ENCODE results near the gene RSRC1.
"Not testable (repeated sequence)": the region's sequence is repeated elsewhere in the genome, so short reads cannot be mapped to it uniquely, and the experiment has no call there.

The RSRC1 gene

GRCh38 chr3:158333736-158334135 lies 223.8 kb downstream of the RSRC1 start:
- no peak for DNase-seq

- DNase-seq = no peak
These were observed 227.2 kb downstream of the RSRC1 start for GRCh38 chr3:158337110-158337509.

- no peak for DNase-seq
These were observed 229.7 kb downstream of the RSRC1 start for GRCh38 chr3:158339638-158340037.

- not testable (repeated sequence) for DNase-seq
These were observed 231.1 kb downstream of the RSRC1 start for GRCh38 chr3:158340951-158341350.

- no peak for DNase-seq
These were observed 238.1 kb downstream of the RSRC1 start for GRCh38 chr3:158347966-158348365.

DNA sequence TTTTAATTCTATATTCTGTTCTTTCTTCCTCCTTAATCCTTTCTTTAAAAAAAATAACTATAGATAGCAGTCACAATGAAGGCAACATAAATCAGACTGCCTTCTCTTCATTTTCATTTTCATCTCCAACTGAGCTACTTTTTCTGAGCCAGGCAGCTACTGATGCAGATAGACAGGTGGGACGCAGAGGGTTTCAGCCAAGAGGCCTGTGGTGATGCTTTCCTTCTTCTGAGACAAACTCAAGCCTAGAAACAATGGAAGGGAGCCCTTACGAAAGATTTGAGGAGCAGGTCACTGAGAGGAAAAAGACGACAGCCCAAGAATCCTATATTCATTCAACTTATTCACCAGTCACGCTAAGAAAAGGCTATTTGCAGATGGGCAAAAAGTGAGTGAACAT lies 241.1 kb downstream of the RSRC1 start:
- no peak for DNase-seq

DNA sequence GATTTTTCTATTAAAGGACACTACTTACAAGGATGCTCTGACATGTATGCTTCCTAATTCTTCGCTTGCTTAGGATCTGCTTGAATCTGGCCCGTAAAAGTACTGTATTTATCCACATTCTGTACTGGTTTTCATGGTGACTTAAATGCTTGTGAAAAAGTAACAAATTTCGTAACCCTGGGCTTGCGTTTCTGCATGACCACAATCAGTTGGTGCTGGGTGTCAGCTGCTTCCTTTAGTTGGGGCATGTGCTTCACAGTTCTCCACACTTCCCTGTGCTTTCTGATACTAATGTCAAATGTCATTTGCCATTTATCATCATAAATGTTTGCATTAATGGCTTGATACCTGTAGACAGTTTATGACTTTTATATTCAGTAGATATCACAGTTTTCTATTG lies 242.7 kb downstream of the RSRC1 start:
- DNase-seq = no peak

DNA sequence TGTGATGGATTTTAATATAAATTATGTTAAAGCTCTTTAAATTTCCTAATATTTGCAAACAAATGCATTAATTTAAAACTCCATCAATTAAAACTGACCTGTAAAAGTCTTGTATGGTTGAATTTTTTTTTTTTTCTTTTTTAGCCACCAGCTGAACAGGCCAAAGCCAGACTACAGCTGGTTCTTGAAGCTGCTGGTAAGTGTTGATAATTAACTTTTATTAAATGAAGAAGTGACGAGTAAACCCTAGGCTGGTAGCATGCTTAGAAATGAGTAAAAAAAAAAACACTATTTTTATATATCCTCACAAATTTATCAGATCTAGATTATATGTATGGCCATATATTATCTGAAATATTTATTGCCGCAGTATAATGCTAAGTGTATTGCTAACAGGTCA lies 244.8 kb downstream of the RSRC1 start:
- DNase-seq = no peak

DNA sequence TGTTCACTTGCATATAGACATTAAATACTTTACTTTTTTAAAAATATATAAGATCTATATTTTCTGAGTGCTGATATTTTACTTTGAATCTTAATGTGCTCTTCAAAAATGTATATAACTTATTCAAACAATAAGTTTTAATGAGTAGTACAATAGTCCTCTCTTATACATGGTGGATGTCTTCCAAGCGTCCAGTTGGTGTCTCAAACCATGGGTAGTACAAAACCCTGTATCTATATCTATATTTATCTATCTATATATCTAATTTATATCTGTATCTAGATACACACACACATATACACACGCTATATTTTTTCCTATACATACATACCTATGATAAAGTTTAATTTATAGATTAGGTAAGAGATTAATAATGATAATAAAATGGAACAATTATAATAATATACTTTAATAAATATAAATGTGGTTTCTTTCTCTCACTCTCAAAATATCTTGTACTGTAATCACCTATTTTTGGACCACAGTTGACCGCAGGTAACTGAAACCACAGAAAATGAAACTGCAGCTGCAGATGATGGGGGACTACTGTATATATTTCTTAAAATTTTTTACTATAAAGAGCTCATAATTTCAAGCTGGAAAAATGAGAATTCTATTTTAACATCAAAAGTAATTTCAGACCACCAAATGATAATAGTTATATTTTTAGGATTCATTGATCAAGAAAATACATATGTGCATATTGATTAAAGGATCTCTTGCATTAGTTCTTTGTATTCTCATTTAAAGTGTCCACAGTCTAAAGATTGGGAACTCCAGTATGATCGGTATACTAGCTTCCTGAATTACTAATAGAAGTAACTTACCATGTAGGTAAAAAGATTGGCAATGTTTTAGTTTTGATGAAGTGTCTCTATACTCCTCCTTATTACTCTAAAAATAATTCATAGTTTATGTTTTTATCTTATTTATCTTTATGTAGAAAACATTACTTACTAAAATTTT lies 246.0 kb downstream of the RSRC1 start:
- DNase-seq = no peak

DNA sequence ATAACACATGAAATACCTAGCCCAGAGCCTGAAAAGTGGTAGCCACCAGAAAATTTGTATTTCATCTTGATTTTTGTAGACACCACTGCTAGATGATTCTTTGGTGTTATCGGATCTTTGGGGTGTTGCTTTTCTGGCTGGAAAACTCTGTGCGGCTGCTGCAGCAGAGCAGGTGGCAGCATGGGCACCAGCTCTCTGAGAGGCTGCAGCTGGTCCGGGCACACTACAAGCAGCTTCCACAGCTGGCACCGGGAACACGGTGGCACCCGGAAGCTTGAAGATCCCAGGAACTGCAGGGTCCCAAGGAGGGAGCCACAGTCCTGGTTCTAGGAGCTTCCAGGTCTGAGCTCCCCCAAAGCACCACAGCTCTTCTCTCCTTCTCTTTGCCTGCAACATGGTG lies 249.4 kb downstream of the RSRC1 start:
- no peak for DNase-seq

GRCh38 chr3:158360756-158361448 lies 251.0 kb downstream of the RSRC1 start:
- DNase-seq = no peak

DNA sequence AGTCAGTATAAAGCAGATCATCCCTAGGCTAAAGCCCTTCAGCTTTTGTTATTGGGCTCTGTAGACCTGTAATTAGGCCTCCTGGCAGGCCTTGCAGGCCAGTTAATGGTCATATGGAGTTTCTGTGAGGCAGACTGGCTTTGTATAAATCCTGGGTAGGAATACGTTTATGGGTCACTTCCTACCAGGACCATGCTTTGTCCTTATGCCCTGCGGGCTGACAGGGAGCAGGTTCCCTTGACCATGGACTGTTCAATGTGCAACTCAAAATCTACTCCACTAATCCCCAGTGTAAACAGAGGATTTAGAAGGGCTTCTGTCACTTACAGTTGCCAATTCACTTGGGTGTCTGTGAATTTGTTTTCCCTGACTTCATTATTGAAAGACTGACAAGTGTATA lies 258.4 kb downstream of the RSRC1 start:
- no peak for DNase-seq

GRCh38 chr3:158369279-158369678 lies 259.4 kb downstream of the RSRC1 start:
- no peak for DNase-seq

GRCh38 chr3:158379517-158379916 lies 269.6 kb downstream of the RSRC1 start:
- DNase-seq = no peak

- DNase-seq = no peak
These were observed 271.5 kb downstream of the RSRC1 start for GRCh38 chr3:158381262-158381868.

- no peak for DNase-seq
These were observed 272.6 kb downstream of the RSRC1 start for GRCh38 chr3:158382479-158382878.

DNA sequence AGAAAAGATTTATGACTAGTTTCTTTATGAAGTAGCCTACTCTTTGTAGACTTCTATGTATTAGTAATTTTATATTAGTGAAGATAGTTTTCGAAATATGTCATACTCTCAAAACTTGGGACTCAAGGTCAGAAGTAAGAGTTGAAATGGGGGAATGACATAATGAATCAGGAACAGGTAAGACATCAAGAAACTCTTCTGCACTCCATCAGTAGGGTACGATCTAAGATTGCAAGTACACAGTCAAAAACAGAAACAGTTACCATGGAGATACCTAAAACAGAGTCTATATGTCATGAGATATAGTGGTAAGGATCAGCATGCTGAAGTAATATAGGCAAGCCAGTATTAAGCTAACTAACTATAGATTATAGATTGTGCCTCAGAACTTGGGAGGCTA lies 274.1 kb downstream of the RSRC1 start:
- no peak for DNase-seq

DNA sequence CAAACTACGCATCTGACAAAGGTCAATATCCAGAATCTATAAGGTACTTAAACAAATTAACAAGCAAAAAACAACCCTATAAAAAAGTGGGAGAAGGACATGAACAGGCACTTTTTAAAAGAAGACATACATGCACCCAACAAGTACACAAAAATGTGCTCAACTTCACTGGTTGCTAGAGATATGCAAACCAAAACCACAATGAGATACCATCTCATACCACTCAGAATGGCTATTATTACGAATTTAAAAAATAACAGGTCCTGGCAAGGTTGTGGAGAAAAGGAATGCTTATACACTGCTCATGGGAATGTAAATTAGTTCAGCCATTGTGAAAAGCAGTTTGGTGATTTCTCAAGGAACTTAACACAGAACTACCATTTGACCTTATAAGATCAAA lies 285.5 kb downstream of the RSRC1 start:
- no peak for DNase-seq

DNA sequence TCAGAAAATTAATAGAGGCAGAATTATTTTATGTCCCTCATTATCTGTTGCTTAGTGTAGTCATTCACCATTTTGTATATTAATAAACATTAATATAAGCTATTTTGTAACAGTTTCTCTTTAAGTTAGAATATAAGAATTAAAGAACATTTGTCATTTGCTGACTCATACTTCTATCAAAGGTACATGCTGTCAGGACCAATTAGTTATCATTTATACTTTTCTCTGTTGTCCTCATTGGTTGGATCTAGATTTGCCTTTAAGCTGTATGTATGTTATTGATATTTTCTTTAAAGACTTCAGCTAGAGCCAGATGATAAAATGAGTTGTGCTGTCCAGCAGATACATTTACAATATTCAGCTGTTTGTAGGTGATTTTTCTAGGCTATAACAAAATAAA lies 292.7 kb downstream of the RSRC1 start:
- DNase-seq = no peak

GRCh38 chr3:158403013-158403412 lies 293.1 kb downstream of the RSRC1 start:
- DNase-seq = no peak

- DNase-seq = no peak
These were observed 294.3 kb downstream of the RSRC1 start for GRCh38 chr3:158404131-158404718.

- DNase-seq = no peak
These were observed 295.6 kb downstream of the RSRC1 start for GRCh38 chr3:158405507-158405906.

DNA sequence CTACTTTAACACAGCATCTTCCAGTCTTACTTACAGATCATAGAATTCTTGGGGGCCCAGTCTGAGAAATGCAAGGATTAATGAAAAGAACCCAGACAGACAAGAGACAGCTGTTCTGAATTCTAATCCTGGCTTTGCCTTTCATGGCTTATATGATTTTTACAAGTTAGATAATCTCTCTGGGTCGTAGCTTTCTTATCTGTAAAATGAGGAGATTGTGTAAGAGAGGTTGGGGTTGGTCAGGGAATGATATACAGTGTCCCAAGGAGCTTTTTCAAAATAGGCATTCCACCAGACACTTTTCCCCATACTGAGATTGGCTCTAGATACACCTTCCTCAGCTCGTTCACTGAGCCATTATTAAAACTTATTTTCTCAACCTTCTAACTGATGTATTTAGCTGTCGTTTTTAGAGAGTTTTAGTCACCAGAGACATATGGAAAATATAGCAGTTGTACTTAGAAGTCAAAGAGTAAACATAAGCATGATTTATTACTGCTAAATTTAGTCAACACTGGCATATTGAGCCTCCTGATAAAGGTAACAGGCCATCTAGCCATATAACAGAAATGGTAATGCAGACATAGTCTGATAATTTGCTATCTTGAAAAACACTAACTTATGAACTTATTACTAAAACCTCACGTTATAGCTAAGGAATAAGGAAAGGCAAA lies 298.1 kb downstream of the RSRC1 start:
- no peak for DNase-seq
